Stimulated activated CD4-positive, alpha-beta T cell treated with anti-CD3 and anti-CD28 coated beads, TNF-alpha, amount 100 ng/mL, for 1 hour (primary cell): Measurements from ENCODE around the gene TWF2.
"Not testable (repeated sequence)": the region's sequence is repeated elsewhere in the genome, so short reads cannot be mapped to it uniquely, and the experiment has no call there.

Experiments used
- DNase-seq, 3 donors: peaks; one replicate each; pipeline ENCODE4 v3.0.0-alpha.2; 2020; ENCODE audit warnings: low read depth in 3 of 3, low spot score in 1 of 3

TWF2 gene

DNA sequence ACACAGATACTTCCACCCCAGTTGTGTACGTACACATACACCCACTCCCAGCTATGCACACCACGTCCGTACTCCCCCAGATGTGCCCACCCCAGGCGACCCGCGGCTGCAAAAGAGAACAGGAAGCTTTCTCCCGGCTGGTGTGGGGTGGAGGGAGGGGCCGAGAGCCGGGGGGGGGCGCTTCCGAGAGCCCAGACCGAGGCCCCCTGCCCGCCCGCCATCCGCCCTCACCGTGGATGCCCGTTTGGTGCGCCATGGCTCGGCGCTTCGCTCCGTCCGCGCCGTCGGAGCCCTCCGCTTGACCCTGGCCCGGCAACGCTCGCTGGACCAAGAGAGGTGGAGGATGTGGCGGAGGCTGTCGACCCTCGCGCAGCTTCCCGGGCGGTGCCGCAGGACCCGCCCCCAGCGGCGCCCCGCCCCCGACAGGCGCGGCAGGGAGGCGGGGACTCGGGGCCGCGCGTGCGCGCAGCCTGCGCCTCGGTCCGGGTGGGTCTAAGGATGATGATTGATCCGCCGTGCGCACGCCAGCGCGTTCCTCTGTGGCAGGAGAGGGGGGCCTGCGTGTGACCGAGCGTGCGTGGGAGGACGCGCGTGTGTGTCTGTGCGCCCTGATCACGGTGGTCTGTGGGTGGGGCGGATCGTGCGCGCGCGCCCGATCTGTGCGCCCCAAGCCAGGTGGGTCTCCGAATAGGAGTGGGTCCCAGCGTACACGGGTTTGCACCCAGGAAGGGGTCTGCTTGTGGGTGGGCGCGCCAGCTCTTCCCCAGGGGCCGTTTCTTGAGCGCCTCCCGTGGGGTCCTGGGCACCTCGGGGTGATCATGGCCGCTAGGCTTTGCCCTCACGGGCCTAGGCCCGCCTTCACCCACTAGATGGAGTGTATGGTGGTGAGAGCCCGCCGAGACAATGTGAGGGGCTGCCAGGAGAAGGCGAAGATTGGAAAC, at the start of gene TWF2:
Gene TWF2, minus strand, starts transcription at position 398 of the 941 bp plus-strand sequence. Its CDS starts 142 bp downstream, at position 256.
- DNase-seq, result peak; percentile 62 to 80 (median 75)

DNA sequence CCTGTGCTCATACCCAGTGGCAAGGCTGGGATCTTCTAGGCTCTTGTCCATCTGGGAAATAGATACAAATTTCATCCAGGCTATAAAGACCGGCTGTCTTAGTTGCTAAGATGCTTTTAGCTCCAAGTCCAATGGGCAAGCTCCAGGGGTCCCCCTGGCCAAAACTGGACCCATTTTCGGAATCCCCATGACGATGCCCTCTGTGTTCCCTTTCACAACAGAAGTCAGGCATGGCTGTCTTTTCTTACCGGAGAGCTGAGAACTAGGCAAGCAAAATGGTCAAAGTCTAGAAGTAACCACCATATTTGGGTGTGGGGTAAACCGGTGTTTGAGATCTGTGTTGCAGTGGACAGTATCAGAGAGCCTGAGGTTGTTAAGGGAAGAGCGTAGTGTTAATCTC, 49.7 kb upstream of the TWF2 start:
- DNase-seq, result no peak

DNA sequence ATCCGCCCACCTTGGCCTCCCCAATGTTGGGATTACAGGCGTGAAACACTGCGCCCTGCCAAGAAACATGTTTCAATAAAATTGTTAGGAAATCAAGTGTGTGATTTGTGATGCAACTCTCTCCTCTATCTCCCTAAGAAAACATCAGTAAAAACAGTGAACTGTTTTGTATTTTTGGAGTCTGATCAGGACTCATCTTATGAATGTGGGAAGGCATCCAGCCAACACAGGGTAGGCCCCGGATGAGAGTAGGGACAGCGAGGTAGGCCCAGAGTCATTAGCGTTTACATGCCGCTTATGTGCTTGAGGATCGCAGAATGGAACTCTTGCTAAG, 47.8 kb upstream of the TWF2 start:
- DNase-seq, result no peak

DNA sequence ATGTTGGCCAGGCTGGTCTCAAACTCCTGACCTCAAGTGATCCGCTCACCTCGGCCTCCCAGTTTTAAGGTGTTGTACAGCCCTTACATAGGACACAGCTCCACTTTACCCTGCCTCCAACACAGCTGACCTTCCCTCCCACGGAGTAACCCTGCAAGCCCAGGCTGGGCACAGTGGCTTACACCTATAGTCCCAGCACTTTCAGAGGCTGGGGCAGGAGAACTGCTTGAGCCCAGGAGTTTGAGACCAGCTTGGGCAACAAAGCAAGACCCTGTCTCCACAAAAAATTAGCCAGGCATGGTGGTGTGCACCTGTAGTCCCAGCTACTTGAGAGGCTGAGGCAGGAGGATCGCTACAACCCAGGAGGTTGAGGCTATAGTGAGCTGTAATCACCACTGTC, 45.1 kb upstream of the TWF2 start:
- DNase-seq, result not testable (repeated sequence)

DNA sequence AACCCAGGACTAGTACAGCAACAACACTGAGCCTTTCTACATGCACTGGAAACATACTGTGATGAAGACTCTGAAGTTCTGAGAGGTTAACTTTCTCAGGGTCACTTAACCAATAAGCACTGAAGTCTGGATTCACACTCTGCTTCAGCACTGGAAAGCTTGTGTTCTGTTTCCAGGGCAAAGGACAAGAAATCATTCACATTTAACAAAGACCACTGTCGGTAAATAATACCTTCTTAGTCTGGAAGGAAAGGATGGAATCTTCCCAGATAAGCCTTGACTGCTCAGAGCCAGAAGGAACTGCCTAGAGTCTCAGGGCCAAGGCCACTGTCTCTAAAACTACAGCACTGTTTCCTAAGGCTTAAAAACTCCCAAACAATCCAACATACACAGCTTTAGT, 44.3 kb upstream of the TWF2 start:
- DNase-seq, result no peak

DNA sequence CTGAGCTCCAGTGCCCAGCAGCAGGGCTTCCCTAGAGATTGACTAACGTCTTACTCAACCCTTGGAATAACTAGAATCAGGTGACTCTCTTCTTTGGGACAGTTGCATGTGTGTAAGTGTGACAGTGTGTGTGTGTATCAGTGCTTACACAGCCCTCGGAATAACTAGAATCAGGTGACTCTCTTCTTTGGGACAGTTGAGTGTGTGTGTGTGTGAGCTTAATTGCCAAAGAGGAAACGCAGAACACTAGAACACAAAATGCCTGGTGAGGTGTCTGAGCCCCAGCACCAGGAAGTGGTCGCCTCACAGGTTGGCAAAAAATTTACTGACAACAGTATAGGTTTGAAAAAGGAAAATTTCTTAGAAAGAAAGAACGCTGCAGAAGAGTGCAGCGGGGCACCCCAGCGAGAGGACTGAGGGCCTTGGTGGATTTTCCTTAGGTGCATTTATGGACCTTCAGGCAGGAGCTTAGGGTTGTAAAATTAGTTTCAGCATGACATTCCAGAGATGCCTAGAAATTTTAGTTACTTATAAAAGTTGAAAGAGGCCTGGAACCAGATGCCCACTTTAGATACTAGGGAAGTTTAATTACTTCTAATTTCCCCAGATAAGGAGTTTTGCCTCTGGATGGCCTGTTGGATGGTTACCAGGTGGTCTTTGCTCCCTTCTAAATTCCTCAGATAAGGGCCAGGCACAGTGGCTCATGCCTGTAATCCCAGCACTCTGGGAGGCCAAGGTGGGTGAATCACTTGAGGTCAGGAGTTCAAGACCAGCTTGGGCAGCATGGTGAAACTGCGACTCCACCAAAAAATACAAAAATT, 43.2 kb upstream of the TWF2 start:
- DNase-seq, result no peak

DNA sequence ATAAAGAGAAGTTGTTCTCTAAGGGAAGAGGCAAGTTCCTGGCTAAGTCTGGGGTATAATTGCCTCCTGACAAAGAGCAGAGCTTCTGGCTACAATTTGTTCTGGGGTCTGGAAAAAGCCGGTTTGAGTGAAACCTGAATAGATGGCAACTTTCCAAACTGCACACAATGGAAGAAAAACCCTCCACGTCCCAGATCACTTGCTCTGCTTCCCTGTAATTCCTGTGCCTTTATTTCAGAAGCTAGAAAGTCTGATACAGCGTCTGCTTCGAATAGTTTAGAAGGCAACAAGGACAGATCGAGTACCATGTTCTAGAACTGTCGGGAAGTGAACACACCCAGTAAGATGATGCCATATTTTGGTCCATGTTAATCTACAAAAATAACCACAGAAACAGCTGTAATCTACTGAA, 41.1 kb upstream of the TWF2 start:
- DNase-seq, result no peak

DNA sequence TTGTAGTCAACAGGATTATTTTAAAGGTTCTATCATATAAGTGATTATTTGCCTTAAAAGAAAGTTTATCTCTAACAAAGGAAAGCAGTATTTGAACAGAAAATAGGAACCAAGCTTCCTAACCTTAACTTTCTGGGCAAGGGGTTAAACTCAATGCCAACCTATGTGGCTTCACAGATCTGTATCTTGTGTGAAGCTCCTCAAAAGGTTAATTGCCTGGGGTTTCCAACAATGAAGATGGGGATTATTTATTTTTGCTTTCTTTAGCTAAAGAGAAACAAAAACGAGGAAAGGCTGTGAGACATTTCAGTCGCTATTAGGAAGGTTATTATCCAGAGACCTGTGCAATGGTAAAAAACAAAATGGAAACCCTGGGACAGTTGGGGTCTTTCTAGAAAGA, 40.6 kb upstream of the TWF2 start:
- no peak for DNase-seq

DNA sequence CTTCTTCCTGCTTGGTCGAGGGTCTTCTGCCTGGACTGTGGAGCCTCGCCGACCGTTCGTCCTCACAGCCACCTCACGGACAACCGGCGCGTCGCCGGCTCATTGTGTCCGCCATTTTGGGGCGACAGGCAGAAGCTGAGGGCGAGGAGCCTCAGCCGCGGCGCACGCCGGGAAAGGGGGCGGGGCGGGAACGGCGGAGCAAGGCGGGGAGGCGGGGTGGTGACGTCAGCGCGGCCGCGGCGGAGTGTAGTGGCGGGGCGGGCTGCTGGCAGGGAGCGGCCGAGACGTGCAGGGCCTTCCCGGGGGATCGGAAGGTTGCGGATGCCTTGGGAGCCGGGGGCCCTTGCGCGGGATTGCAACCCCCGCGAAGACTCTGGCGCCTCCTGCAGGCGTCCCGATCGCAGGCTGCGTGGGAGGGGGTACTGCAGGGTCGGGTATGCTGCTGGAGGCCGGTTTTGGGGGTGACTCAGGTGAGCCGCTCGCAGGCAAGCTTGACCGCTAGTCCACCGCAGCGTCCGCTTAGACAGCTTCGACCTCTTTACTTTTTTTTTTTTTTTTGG, 39.6 kb upstream of the TWF2 start, which contains the start of gene WDR82:
Gene WDR82, minus strand, starts transcription at position 140 of the 560 bp plus-strand sequence. CDS start 288 bp downstream, outside the sequence.
- peak; percentile 88 to 99 (median 94) for DNase-seq

DNA sequence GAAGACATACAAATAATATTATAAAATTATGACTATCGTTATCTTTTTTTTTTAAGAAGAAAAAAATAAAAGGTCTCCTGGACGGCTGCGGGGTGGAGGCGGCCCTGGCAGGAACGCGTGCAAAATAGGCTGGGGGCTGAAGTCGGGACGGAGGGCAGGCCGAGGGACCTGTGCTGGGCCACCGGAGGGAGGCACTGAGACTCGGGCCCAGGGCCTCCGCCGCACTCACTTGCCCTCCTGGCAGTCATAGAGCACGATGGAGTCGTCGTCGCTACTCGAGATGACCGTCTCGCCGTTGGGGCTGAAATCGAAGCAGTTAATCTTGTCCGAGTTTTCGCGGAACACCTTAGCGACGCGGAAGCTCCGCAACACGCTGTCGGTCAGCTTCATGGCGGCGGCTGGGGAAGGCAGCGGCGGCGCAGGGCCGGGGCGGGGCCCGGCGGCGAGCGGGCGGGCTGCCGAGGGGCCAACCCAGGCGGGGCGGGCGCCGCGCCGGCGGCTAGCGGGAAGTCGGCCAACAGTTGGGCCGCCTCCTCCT, 39.1 kb upstream of the TWF2 start:
- DNase-seq, result peak in 1 of 3 donors; percentile 55

DNA sequence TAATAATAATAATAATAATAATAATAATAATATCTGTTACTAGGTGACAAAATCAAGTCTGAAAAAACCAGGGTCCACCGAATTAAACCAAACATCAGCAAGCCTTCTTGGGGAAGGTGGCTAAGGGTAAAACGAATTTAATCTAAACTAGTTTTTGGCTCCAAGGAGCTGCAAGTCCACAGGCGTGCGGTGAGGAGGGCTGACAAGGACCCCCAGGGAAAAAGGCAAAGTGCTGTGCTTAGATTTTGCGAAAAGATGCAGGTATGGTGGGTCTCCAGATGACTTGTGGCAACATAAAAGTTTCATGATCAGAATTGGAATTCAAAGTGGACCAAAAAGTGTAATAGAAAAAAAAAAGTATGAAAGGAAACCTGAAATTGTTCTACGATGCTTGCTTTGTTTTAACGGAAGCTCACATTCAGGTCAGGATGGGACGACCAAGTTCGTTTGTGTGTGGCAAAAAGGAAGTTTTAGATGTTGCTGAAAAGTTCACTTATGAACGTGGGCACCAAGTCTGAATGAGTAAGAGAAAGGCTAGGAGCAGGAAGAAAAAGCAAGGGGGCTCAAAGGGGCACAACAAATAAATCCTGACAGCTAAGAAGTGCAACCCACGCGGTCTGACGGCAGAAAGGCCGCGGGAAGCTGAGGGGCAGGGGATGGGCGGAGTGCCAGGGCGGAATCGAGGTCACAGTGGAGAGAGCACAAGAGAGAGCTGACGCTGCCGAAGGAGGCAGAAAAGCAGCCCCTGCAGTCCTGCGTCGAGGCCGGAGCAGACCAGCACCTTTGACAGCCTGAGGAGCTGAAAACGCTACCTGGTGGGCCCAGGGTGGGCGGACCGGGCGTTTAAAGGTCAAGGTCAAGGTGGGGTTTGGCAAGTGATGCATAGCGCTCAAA, 38.4 kb upstream of the TWF2 start:
- peak; percentile 26 to 63 (median 38) for DNase-seq

DNA sequence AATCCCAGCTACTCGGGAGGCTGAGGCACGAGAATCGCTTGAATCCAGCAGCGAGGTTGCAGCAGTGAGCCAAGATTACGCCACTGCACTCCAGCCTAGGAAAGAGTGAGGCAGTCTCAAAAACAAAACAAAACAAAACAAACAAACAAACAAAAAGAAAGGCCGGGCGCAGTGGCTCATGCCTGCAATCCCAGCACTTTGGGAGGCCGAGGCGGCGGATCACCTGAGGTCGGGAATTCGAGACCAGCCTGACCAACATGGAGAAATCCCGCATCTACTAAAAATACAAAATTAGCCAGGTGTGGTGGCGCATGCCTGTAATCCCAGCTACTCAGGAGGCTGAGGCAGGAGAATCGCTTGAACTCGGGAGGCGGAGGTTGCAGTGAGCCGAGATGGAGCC, 35.8 kb upstream of the TWF2 start:
- DNase-seq, result not testable (repeated sequence)

DNA sequence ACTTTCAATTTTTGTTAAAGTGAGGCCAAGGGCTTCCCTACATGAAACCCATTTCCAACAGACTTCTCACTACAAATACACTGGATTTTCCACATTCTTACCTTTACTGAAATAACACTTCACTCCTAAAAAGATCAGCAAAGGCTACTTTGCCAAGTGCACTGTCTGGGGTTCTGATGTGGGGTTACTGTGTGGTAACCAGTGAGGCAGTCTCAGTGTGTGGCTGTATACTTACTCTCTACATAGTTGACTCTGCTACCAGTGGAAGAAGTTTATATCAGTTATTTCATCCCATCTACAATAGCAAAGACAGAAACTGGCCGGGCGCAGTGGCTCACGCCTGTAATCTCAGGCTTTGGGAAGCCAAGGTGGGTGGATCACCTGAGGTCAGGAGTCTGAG, 33.9 kb upstream of the TWF2 start:
- DNase-seq, result no peak

DNA sequence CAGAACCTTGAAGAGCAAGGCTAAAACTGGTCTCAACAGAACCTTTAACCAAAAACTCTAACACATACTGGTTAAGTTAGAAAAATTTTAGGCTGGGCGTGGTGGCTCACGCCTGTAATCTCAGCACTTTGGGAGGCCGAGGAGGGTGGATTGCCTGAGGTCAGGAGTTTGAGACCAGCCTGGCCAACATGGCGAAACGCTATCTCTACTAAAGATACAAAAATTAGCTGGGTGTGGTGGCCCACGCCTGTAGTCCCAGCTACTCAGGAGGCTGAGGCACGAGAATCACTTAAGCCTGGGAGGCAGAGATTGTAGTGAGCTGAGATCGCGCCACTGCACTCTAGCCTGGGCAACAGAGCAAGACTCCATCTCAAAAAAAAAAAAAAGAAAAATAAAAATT, 33.2 kb upstream of the TWF2 start:
- DNase-seq, result not testable (repeated sequence)

DNA sequence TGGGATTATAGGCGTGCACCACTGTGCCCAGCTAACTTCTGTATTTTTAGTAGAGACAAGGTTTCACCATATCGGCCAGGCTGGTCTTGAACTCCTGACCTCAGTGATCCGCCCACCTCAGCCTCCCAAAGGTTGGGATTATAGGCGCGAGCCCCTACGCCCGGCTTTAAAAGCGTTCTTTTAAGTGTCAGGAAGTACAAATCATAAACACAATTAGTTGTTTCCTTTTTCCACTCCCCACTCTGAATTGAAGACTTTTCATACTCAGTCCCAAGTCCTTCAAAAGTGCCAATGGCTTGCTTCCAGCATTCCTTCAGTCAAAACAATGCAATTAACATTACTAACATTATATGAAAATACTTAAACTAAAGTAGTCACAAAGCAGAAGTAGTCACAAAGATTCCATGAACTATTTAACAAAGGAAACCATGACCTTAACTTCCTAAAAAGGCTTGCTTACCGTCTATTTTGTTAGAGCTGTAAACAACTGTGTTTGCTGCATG, 31.3 kb upstream of the TWF2 start:
- no peak for DNase-seq

DNA sequence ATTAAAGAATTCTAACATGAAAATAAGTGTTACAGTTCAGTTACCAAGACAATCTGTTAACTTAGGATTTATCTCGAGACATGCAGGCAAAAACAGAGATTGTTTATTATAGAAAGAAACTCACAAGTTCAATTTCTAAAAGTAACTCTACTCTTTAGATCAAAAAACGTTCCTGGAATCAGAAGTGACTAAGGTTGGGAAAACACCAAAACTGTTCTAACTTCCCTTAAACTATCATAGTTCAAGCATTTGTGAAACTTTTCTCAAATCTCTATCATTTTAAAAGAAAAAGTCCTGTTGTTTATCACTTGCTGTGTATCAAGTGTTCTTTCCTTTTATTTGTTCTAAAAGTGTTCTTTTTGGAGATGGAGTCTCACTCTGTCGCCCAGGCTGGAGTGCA, 30.8 kb upstream of the TWF2 start:
- no peak for DNase-seq

DNA sequence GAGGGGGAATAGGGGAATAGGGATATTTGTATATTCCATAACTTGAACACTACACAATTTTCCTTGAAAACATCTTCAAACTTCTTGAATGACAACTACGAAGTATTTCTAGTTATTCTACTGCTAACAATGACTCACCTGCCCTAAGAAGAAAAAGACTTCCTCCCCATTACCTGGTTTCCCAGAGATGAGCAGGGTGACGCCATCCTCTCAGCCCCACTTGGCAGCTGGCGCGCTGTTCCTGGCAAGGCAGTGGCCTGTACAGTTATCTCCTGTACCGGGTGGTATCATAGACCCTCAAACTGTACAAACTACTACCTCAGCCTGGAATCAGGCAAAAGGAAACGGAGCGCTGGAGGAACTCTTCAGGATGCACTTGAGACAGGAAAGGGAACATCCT, 29.1 kb upstream of the TWF2 start:
- DNase-seq, result no peak

DNA sequence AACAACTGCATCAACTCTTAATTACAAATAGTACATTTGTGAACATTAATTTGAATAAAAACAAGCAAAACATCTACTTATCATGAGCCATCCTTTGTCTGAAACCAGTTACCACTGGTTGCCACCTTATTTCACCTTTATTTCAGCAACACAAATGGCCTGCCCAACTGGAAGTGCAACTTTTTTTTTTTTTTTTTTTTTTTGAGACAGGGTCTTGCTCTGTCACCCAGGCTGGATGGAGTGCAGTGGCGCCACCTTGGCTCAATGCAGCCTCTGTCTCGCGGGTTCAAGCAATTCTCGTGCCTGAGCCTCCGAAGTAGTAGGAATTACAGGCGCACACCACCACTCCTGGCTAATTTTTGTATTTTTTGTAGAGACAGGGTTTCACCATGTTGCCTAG, 26.4 kb upstream of the TWF2 start:
- no peak for DNase-seq

DNA sequence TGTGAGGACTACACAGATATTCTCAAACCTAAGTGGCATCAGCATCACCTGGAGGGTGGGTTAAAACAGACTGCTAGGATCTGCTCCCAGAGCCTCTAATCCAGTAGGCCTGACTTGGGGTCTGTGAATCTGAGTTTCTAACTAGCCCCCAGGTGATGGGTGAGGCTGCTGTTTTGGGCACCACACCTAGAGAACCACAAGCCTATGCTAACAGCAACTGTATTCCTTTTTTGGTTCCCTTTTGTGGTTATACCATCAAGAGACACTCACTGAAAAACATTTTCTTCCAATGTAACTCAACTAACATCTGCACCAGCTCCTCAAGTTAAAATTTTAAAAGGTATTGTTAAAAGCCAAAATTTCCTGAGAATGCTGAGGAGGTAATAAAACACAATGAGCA, 23.5 kb upstream of the TWF2 start:
- DNase-seq, result no peak

DNA sequence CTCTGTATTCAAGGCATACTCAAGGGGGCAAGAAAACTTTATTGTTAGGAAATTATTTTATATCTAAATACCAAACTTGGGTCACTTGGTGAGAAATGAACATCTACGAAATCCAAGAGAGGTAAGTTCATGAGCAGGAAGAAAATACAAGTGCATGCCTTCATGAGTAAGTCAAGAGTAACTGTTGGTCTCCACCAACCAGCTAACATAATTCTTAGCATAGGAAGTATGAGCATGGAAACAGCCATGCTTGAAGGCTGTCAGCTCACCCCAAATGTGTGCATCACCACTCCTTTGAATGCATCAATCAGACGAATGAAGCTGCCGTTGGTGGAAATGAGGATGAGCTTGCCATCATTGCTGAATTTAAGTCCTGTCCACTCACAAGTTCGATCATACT, 20.5 kb upstream of the TWF2 start:
- no peak for DNase-seq
